Stomach smooth muscle (tissue), 2 donors: ENCODE data around the gene ALDOA.

Experiments
- H3K27ac ChIP-seq: one replicate; pipeline ENCODE4 v1.7.0; 2013; ENCODE audit warnings: mild to moderate bottlenecking, low read length, inconsistent platforms
- H3K27me3 ChIP-seq, 2 donors: one replicate each; pipeline ENCODE4 v1.7.0; 2013; ENCODE audit warnings: low read length in 2 of 2; ENCODE audit not compliant: insufficient read depth in 2 of 2, control insufficient read depth in 1 of 2
- H3K36me3 ChIP-seq, 2 donors: one replicate each; pipeline ENCODE4 v1.7.0; 2013; ENCODE audit warnings: low read length in 2 of 2; ENCODE audit not compliant: control insufficient read depth in 2 of 2, insufficient read depth in 2 of 2
- H3K4me1 ChIP-seq: one replicate; pipeline ENCODE4 v1.7.0; 2013; ENCODE audit warnings: low read length; ENCODE audit not compliant: control insufficient read depth, insufficient read depth
- H3K4me3 ChIP-seq, 2 donors: one replicate each; pipeline ENCODE4 v1.7.0; 2013; ENCODE audit warnings: low read length in 2 of 2
- H3K9ac ChIP-seq, 2 donors: one replicate each; pipeline ENCODE4 v1.7.0; 2013; ENCODE audit warnings: low read length in 2 of 2, mild to moderate bottlenecking in 1 of 2
- H3K9me3 ChIP-seq, 2 donors: one replicate each; pipeline ENCODE4 v1.7.0; 2013; ENCODE audit warnings: low read length in 2 of 2; ENCODE audit not compliant: control insufficient read depth in 2 of 2
- donor health status: healthy.
- donor health status: Pancreatic carcinoma.

The ALDOA gene

GRCh38 chr16:30084096-30084815 is 18.7 kb downstream of the ALDOA start:
- peaks cover 34 to 44% of the 10 kb centered on the region in 2 donors for H3K36me3 ChIP-seq
- H3K27ac ChIP-seq: no peak overlapping the region
- H3K9ac ChIP-seq: no peak overlapping the region

GRCh38 chr16:30084816-30085159 is 19.2 kb downstream of the ALDOA start:
- Histone ChIP-seq H3K4me1 (no peaks in the 10 kb centered on the region), H3K4me3 (no peak overlapping the region), H3K36me3 (peaks cover 32 to 38% of the 10 kb centered on the region in 2 donors), H3K9me3 (no peaks in the 10 kb centered on the region), H3K27ac (no peak overlapping the region), H3K27me3 (no peaks in the 10 kb centered on the region), H3K9ac (no peak overlapping the region)

More at GRCh38 chr16:30084096-30084815, 18.7 kb downstream of the ALDOA start:
- no peak overlapping the region for H3K4me3 ChIP-seq
- H3K27me3 ChIP-seq: no peaks in the 10 kb centered on the region
- H3K4me1 ChIP-seq: no peaks in the 10 kb centered on the region
- no peaks in the 10 kb centered on the region for H3K9me3 ChIP-seq

GRCh38 chr16:30085247-30085646 is 19.7 kb downstream of the ALDOA start:
- no peak overlapping the region for H3K27ac ChIP-seq
- H3K4me3 ChIP-seq: no peak overlapping the region
- H3K9ac ChIP-seq: no peak overlapping the region
- H3K4me1 ChIP-seq: peaks cover 4% of the 10 kb centered on the region
- no peaks in the 10 kb centered on the region for H3K9me3 ChIP-seq
- no peaks in the 10 kb centered on the region for H3K27me3 ChIP-seq
- H3K36me3 ChIP-seq: peaks cover 30 to 37% of the 10 kb centered on the region in 2 donors

GRCh38 chr16:30085820-30086219 is 20.3 kb downstream of the ALDOA start:
- Histone ChIP-seq H3K36me3 (peaks cover 29 to 36% of the 10 kb centered on the region in 2 donors), H3K27ac (no peak overlapping the region)

GRCh38 chr16:30086291-30087140 is 21.0 kb downstream of the ALDOA start:
- Histone ChIP-seq H3K36me3 (peaks cover 23 to 31% of the 10 kb centered on the region in 2 donors), H3K9me3 (no peaks in the 10 kb centered on the region), H3K4me1 (peaks cover 12% of the 10 kb centered on the region), H3K9ac (no peak overlapping the region), H3K27ac (no peak overlapping the region), H3K4me3 (no peak overlapping the region), H3K27me3 (no peaks in the 10 kb centered on the region)

More at GRCh38 chr16:30085820-30086219, 20.3 kb downstream of the ALDOA start:
- Histone ChIP-seq H3K9ac (no peak overlapping the region), H3K27me3 (no peaks in the 10 kb centered on the region), H3K9me3 (no peaks in the 10 kb centered on the region), H3K4me3 (no peak overlapping the region), H3K4me1 (peaks cover 5% of the 10 kb centered on the region)

GRCh38 chr16:30087181-30087898 is 21.8 kb downstream of the ALDOA start:
- Histone ChIP-seq H3K4me1 (peaks cover 19% of the 10 kb centered on the region), H3K27ac (no peak overlapping the region), H3K27me3 (no peaks in the 10 kb centered on the region)

GRCh38 chr16:30088237-30088831 is 22.8 kb downstream of the ALDOA start:
- Histone ChIP-seq H3K36me3 (peaks cover 14 to 17% of the 10 kb centered on the region in 2 donors), H3K9me3 (no peaks in the 10 kb centered on the region), H3K4me1 (peaks cover 25% of the 10 kb centered on the region), H3K27ac (peak overlapping the region; percentile 24), H3K4me3 (no peak overlapping the region), H3K27me3 (no peaks in the 10 kb centered on the region), H3K9ac (no peak overlapping the region)

More at GRCh38 chr16:30087181-30087898, 21.8 kb downstream of the ALDOA start:
- H3K36me3 ChIP-seq: peaks cover 20 to 27% of the 10 kb centered on the region in 2 donors
- H3K9me3 ChIP-seq: no peaks in the 10 kb centered on the region
- H3K4me3 ChIP-seq: no peak overlapping the region
- H3K9ac ChIP-seq: no peak overlapping the region

- peak overlapping the region; percentile 24 for H3K27ac ChIP-seq
- H3K9ac ChIP-seq: no peak overlapping the region
- H3K9me3 ChIP-seq: no peaks in the 10 kb centered on the region
- no peaks in the 10 kb centered on the region for H3K27me3 ChIP-seq
- peaks cover 25% of the 10 kb centered on the region for H3K4me1 ChIP-seq
- peaks cover 9 to 13% of the 10 kb centered on the region in 2 donors for H3K36me3 ChIP-seq
- no peak overlapping the region for H3K4me3 ChIP-seq
These were observed 23.5 kb downstream of the ALDOA start for GRCh38 chr16:30088832-30089624.

- peaks cover 6 to 12% of the 10 kb centered on the region in 2 donors for H3K36me3 ChIP-seq
- no peaks in the 10 kb centered on the region for H3K9me3 ChIP-seq
- peaks cover 38% of the 10 kb centered on the region for H3K4me1 ChIP-seq
- H3K27ac ChIP-seq: peak overlapping the region; percentile 46
- peak overlapping the region in 1 of 2 donors; percentile 63 for H3K9ac ChIP-seq
- H3K27me3 ChIP-seq: no peaks in the 10 kb centered on the region
- no peak overlapping the region for H3K4me3 ChIP-seq
These were observed 25.2 kb downstream of the ALDOA start for GRCh38 chr16:30090610-30091331.
